Measurements from ENCODE around the gene PIK3C2A.
"Not testable (repeated sequence)": the region's sequence is repeated elsewhere in the genome, so short reads cannot be mapped to it uniquely, and the experiment has no call there.

GRCh38 chr11:17239927-17240326 is 32.1 kb upstream of the PIK3C2A start:
- not testable (repeated sequence) for TF ChIP-seq CTCF (IDR thresholded peaks at IDR 0.05; ENCODE audit: insufficient read depth, low read length, poor library complexity, severe bottlenecking); EZH2phosphoT487 (conservative IDR thresholded peaks at IDR 0.05; ENCODE audit: low read length)
